Stimulated activated CD4-positive, alpha-beta T cell treated with anti-CD3 and anti-CD28 coated beads, TNF-alpha, amount 100 ng/mL, for 1 hour (primary cell): ENCODE data around the gene P2RY12.

ENCODE experiments used
- DNase-seq, 3 donors: peaks; one replicate each; pipeline ENCODE4 v3.0.0-alpha.2; 2020; ENCODE audit warnings: low read depth in 3 of 3, low spot score in 1 of 3

P2RY12 gene

DNA sequence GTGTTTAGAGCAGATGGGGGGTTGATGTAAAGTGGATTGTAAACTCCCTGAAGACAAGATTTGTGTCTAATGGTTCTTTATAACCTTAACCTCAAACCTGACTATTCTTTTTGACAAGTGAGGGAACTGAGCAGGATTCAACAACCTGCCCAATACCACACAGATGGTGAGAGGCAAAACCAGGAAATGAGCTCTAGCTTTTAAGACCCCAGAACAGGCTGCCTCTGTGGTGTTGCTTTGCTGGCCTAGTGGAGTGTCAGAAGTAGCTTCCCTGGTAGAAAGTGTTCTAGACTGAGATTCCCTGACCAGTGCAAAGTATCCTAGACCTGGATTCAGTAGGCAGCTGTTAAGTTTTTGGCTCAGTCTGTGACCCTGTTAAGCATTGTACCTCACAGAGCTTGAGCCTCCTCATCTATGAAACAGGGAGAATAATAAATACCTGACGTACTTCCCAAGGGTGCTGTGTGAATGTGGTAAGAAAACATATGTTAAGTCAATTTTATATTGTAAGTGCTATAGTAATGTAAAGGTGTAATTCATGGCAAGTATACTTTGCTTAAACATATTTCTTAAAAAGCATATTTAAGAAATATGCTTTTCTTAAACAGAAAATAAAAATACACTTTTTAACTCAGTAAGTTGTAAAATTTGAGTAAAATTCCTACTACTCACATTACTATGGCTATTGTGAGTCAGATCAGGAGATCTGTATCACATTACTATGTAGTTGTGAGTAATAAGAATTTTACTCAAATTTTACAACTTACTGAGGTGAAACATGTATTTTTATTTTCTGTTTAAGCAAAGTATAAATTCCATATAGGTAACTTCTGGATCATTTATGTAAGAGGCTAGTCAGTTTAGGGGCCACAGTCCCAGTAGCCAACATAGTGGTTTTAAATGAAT, 76.7 kb downstream of the P2RY12 start:
- no peak for DNase-seq

DNA sequence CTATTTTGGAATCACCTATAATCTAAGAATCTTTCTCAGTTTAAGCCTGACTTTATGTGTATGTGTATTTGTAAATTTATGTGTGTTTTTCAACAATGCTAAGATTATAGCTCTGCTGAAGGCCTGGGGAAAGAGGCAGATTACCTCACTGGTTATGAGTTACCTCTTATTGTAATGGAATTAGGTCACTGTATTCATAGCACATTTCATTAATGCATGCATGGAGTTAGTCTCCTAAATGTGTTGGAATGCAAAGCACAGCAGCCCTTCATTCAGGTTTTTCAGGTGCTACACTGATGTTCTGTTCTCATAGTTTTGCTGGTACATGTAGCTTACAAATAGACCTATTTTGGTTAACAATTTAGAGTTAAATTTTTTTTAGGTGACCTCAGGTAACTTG, 77.4 kb downstream of the P2RY12 start:
- DNase-seq, result no peak

DNA sequence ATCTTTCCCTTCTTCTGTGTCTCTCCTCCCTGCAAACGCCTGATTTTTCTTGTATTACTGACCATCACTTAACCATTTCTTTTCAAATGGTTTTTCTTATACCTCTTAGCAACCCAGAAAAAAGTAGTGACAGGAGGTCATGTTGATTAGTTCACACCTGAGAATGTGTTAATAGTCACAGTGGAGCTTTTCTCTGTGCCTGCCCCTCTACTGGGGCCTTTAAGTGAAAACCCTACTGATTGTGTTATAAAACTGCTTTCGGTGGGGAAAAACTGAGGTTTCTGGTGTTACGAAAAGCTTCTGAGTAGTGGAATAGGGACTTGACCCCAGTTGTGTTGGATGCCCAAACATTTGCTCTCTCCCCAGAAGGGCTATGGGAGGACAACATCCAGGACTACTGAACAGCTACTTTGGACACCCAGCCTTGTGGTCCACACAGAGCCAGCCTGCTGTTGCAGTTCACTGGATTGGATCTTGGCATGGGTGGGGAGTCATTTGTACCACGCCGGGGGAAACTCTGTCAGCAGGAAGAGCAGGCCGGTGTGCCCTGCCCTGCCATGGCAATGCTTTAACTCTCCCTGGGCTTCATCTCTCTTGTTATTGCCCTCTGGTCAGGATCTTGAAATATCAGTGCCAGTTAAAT, 78.3 kb downstream of the P2RY12 start:
- no peak for DNase-seq

GRCh38 chr3:151305775-151306151, 78.8 kb downstream of the P2RY12 start:
- no peak for DNase-seq

DNA sequence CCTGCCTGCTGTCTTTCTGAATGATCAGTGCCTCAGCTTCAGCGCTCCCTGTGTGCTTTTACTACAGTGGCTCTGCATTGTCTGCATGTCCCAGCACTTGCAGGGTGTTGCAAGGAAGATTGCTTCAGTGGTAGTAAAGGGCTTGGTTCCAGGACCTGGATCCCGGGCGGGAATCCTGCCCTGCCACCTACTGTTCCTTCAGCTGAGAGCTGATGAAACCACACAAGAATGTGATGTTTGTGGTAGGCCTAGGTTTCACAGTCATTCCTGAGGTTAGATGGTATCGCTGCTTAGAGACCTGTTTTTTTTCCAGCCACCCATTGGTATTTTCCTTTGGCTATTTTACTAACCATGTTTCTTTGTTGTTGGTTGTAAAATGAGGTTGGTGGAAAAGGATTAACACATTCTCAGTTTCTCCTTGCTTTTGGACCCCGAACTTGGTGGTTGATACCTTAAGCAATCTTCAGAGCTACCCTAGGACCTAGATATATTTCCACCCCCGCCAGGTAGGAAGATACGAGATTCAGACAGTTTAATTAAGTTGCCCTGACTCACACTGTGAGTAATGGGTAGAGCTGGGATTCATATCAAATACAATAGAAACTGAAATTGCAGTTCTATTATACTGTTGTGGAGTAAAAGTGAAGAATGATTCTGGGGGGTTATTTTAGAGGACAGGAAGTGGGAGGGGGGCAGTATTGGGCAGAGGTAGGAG, 79.3 kb downstream of the P2RY12 start:
- DNase-seq, result no peak

- no peak for DNase-seq
Measured at GRCh38 chr3:151303751-151304150, 80.8 kb downstream of the P2RY12 start.

DNA sequence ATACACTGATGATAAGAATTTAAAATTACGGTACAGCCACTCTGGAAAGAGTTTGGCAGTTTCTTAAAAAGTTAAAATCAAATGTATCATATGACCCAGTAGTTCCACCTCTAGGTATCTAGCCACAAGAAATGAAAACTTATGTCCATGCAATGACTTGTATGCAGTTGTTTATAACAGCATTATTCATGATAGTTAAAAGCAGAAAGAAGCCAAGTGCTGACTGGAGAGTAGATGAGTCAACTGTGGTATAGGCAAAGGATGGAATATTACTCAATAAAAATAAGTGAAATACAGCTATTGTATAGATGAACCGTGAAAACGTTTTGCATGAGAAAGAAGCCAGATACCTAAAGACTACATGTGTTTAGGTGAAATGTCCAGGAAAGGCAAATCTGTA, 82.8 kb downstream of the P2RY12 start:
- DNase-seq, result no peak

GRCh38 chr3:151300539-151300938, 84.0 kb downstream of the P2RY12 start:
- no peak for DNase-seq

- no peak for DNase-seq
Measured at GRCh38 chr3:151299006-151299405, 85.5 kb downstream of the P2RY12 start.

GRCh38 chr3:151297429-151297828, 87.1 kb downstream of the P2RY12 start:
- no peak for DNase-seq

GRCh38 chr3:151296226-151296625, 88.3 kb downstream of the P2RY12 start:
- no peak for DNase-seq

DNA sequence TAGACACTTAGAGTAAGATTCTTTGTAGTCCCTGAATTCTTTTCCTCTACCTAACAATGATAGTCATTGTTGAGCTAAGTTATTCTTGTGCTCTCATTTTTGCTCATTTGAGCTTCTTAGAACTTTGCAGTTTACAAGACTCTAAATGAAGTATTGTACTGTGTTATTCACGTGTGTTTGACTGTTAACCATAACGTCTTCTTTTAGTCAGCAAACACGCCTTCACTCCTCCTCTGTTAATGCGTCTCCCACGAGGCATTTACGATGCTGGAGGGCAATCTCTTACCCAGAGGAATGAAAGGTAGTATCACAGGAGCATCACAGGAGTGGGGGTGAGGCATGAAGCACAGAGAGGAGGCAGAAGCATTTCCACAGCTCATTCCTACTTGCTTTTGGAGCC, 91.4 kb downstream of the P2RY12 start:
- DNase-seq, result no peak

GRCh38 chr3:151290673-151291072, 93.9 kb downstream of the P2RY12 start:
- DNase-seq, result no peak

GRCh38 chr3:151289445-151289844, 95.1 kb downstream of the P2RY12 start:
- DNase-seq, result no peak
